ENCODE results near the gene SKAP2. TPM values are rescaled to one million over a fixed set of nuclear protein-coding genes. Genes with fewer than 3 reads are reported as not detected.

The SKAP2 gene
- polyA plus RNA-seq, 3 donors = 19.2 to 204 (median 158) TPM

- Histone ChIP-seq H3K9me3 (replicated peaks in 1 of 2; ENCODE audit: control insufficient read depth in 1 of 2, insufficient read depth in 1 of 2, low read length in 2 of 2) (no peaks in the 10 kb centered on the region), H3K27me3 (ENCODE audit: control insufficient read depth in 2 of 2, insufficient read depth in 2 of 2, low read length in 2 of 2) (no peaks in the 10 kb centered on the region), H2AFZ (ENCODE audit: insufficient read depth, low read depth, low read length, poor library complexity, severe bottlenecking) (no peak overlapping the region), H3K27ac (ENCODE audit: low read depth in 1 of 2, low read length in 2 of 2) (no peak overlapping the region), H3K4me1 (ENCODE audit: control insufficient read depth in 1 of 2, insufficient read depth in 2 of 2, low read length in 2 of 2) (peaks cover 10 to 18% of the 10 kb centered on the region in 2 donors), H3K4me3 (replicated peaks in 1 of 3; ENCODE audit: low read depth in 2 of 3, low read length in 3 of 3) (no peak overlapping the region), H3K4me2 (replicated peaks; ENCODE audit: extremely low read depth, low read length, poor library complexity, severe bottlenecking) (no peak overlapping the region), H3K9ac (ENCODE audit: insufficient read depth, low read length, poor library complexity, severe bottlenecking) (no peak overlapping the region), H4K20me1 (ENCODE audit: insufficient read depth, low read length) (no peaks in the 10 kb centered on the region), H3K36me3 (replicated peaks in 1 of 2; ENCODE audit: control insufficient read depth in 1 of 2, insufficient read depth in 2 of 2, low read length in 2 of 2) (no peaks in the 10 kb centered on the region), H3K79me2 (ENCODE audit: insufficient read depth, low read length) (no peaks in the 10 kb centered on the region)
- peaks cover 6 to 14% of the 10 kb centered on the region in 2 donors for H3K36me3 Mint-ChIP-seq
- H3K4me1 Mint-ChIP-seq = peaks cover 19% of the 10 kb centered on the region
- no peak overlapping the region for H3K4me3 Mint-ChIP-seq
- TF ChIP-seq, protein P1, sequence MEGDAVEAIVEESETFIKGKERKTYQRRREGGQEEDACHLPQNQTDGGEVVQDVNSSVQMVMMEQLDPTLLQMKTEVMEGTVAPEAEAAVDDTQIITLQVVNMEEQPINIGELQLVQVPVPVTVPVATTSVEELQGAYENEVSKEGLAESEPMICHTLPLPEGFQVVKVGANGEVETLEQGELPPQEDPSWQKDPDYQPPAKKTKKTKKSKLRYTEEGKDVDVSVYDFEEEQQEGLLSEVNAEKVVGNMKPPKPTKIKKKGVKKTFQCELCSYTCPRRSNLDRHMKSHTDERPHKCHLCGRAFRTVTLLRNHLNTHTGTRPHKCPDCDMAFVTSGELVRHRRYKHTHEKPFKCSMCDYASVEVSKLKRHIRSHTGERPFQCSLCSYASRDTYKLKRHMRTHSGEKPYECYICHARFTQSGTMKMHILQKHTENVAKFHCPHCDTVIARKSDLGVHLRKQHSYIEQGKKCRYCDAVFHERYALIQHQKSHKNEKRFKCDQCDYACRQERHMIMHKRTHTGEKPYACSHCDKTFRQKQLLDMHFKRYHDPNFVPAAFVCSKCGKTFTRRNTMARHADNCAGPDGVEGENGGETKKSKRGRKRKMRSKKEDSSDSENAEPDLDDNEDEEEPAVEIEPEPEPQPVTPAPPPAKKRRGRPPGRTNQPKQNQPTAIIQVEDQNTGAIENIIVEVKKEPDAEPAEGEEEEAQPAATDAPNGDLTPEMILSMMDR (IDR thresholded peaks at IDR 0.05) = no peak
- H3K27me3 Mint-ChIP-seq (ENCODE audit: low read depth in 3 of 3) = no peaks in the 10 kb centered on the region
- H3K27ac Mint-ChIP-seq = no peak overlapping the region
- no CpG with 5 or more reads among the region's 3 CpGs for WGBS (ENCODE audit: insufficient coverage)
- H3K9me3 Mint-ChIP-seq = no peaks in the 10 kb centered on the region
- intact Hi-C loops (cut with micrococcal nuclease) = no loop called here
- DNase-seq = no peak
Observed at GRCh38 chr7:26649388-26649787, 215.0 kb downstream of the SKAP2 start.

DNA sequence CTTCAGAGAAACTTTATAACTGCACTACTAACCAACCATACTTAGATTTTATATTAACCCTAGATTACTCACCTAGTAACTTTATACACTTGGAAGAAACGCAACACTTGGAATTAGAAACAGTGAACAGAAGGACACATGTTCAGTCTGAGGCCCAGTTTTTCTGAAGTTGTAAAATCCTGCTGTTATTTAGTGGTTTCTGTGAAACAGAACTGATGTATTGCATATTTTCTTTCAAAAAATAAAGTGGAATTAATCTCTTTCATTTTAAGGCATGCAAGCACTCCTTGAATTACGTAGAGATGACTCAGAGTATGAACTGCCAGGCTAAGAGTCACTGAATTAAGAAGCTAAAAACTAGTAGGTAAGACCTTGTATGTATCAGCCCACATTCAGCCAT is 215.8 kb downstream of the SKAP2 start:
- H4K20me1 ChIP-seq (ENCODE audit: insufficient read depth, low read length) = no peaks in the 10 kb centered on the region
- intact Hi-C loops (cut with micrococcal nuclease) = no loop called here
- peaks cover 10 to 18% of the 10 kb centered on the region in 2 donors for H3K4me1 ChIP-seq (ENCODE audit: control insufficient read depth in 1 of 2, insufficient read depth in 2 of 2, low read length in 2 of 2)
- H3K36me3 ChIP-seq (replicated peaks in 1 of 2; ENCODE audit: control insufficient read depth in 1 of 2, insufficient read depth in 2 of 2, low read length in 2 of 2) = no peaks in the 10 kb centered on the region
- no peaks in the 10 kb centered on the region for H3K9me3 Mint-ChIP-seq
- no peak overlapping the region for H2AFZ ChIP-seq (ENCODE audit: insufficient read depth, low read depth, low read length, poor library complexity, severe bottlenecking)
- H3K79me2 ChIP-seq (ENCODE audit: insufficient read depth, low read length) = no peaks in the 10 kb centered on the region
- H3K4me3 Mint-ChIP-seq = no peak overlapping the region
- no peaks in the 10 kb centered on the region for H3K9me3 ChIP-seq (replicated peaks in 1 of 2; ENCODE audit: control insufficient read depth in 1 of 2, insufficient read depth in 1 of 2, low read length in 2 of 2)
- TF ChIP-seq, protein P1 (IDR thresholded peaks at IDR 0.05) = no peak
- DNase-seq = no peak
- no peak overlapping the region for H3K9ac ChIP-seq (ENCODE audit: insufficient read depth, low read length, poor library complexity, severe bottlenecking)
- peaks cover 6 to 14% of the 10 kb centered on the region in 2 donors for H3K36me3 Mint-ChIP-seq
- no peak overlapping the region for H3K4me2 ChIP-seq (replicated peaks; ENCODE audit: extremely low read depth, low read length, poor library complexity, severe bottlenecking)
- H3K27me3 Mint-ChIP-seq (ENCODE audit: low read depth in 3 of 3) = no peaks in the 10 kb centered on the region
- no peaks in the 10 kb centered on the region for H3K27me3 ChIP-seq (ENCODE audit: control insufficient read depth in 2 of 2, insufficient read depth in 2 of 2, low read length in 2 of 2)
- H3K4me3 ChIP-seq (replicated peaks in 1 of 3; ENCODE audit: low read depth in 2 of 3, low read length in 3 of 3) = no peak overlapping the region
- no peak overlapping the region for H3K27ac Mint-ChIP-seq
- no peak overlapping the region for H3K27ac ChIP-seq (ENCODE audit: low read depth in 1 of 2, low read length in 2 of 2)
- no CpG with 5 or more reads among the region's 2 CpGs for WGBS (ENCODE audit: insufficient coverage)
- peaks cover 19% of the 10 kb centered on the region for H3K4me1 Mint-ChIP-seq

All from CD14-positive monocyte (primary cell).